ENCODE data around the gene NDUFS4. TPM values are rescaled to one million over a fixed set of nuclear protein-coding genes. Genes with fewer than 3 reads are reported as not detected.

Gene NDUFS4
- polyA plus RNA-seq, 1 donor from 2014 or later = 275 TPM

GRCh38 chr5:53714667-53715010, 154.2 kb downstream of the NDUFS4 start:
- no peaks in the 10 kb centered on the region for H4K20me1 ChIP-seq (ENCODE audit: insufficient read depth)
- no peak overlapping the region for H3K27ac ChIP-seq (ENCODE audit: low read length)
- no peaks in the 10 kb centered on the region for H3K27me3 ChIP-seq (ENCODE audit: insufficient read depth, low read depth, low read length)
- H3K36me3 ChIP-seq (ENCODE audit: insufficient read depth, low read length) = no peaks in the 10 kb centered on the region
- no peak overlapping the region for H3K9ac ChIP-seq (ENCODE audit: low read length)
- no peak overlapping the region for H3K4me2 ChIP-seq (ENCODE audit: low read length)
- H3K9me2 ChIP-seq (ENCODE audit: insufficient read depth, low read length) = no peaks in the 10 kb centered on the region
- H2AFZ ChIP-seq (ENCODE audit: low read depth, low read length) = no peak overlapping the region
- no peaks in the 10 kb centered on the region for H3K9me3 ChIP-seq (ENCODE audit: low read length)
- no peak overlapping the region for H3K4me3 ChIP-seq (ENCODE audit: low read length)
- no peaks in the 10 kb centered on the region for H3K79me2 ChIP-seq (replicated peaks; ENCODE audit: insufficient read depth, low read length)
- no peak for TF ChIP-seq SMC3 (conservative IDR thresholded peaks at IDR 0.05; ENCODE audit: poor library complexity)
- no peak for TF ChIP-seq TAF1 (IDR thresholded peaks at IDR 0.05; ENCODE audit: low read depth)
- no peak for TF ChIP-seq EP300 (conservative IDR thresholded peaks at IDR 0.05; ENCODE audit: poor library complexity, severe bottlenecking)
- no peak for TF ChIP-seq MXI1 (conservative IDR thresholded peaks at IDR 0.05; ENCODE audit: poor library complexity, severe bottlenecking)
- TF ChIP-seq POLR2AphosphoS5 (IDR thresholded peaks at IDR 0.05) = no peak
- TF ChIP-seq RAD21 (conservative IDR thresholded peaks at IDR 0.05) = no peak
- no peak for TF ChIP-seq CTCF (IDR thresholded peaks at IDR 0.05; ENCODE audit: poor library complexity, severe bottlenecking)
- TF ChIP-seq REST (IDR thresholded peaks at IDR 0.05; ENCODE audit: borderline replicate concordance) = no peak
- TF ChIP-seq EZH2 (IDR thresholded peaks at IDR 0.05; ENCODE audit: borderline replicate concordance, insufficient read depth, low read length, poor library complexity, severe bottlenecking) = no peak
- H3F3A ChIP-seq (ENCODE audit: insufficient read depth, low read length, poor library complexity, severe bottlenecking) = no peaks in the 10 kb centered on the region

- Histone ChIP-seq H3K9ac (ENCODE audit: low read length) (no peak overlapping the region), H3K4me2 (ENCODE audit: low read length) (no peak overlapping the region), H3K9me3 (ENCODE audit: low read length) (no peaks in the 10 kb centered on the region), H2AFZ (ENCODE audit: low read depth, low read length) (no peak overlapping the region), H4K20me1 (ENCODE audit: insufficient read depth) (no peaks in the 10 kb centered on the region), H3K36me3 (ENCODE audit: insufficient read depth, low read length) (no peaks in the 10 kb centered on the region), H3F3A (ENCODE audit: insufficient read depth, low read length, poor library complexity, severe bottlenecking) (no peaks in the 10 kb centered on the region), H3K27me3 (ENCODE audit: insufficient read depth, low read depth, low read length) (no peaks in the 10 kb centered on the region), H3K9me2 (ENCODE audit: insufficient read depth, low read length) (no peaks in the 10 kb centered on the region), H3K27ac (ENCODE audit: low read length) (no peak overlapping the region), H3K79me2 (replicated peaks; ENCODE audit: insufficient read depth, low read length) (no peaks in the 10 kb centered on the region), H3K4me3 (ENCODE audit: low read length) (no peak overlapping the region)
- no peak for TF ChIP-seq MXI1 (conservative IDR thresholded peaks at IDR 0.05; ENCODE audit: poor library complexity, severe bottlenecking)
Measured at GRCh38 chr5:53726121-53726520, 165.7 kb downstream of the NDUFS4 start.

GRCh38 chr5:53730943-53731342, 170.5 kb downstream of the NDUFS4 start:
- TF ChIP-seq RAD21 (conservative IDR thresholded peaks at IDR 0.05) (no peak), REST (IDR thresholded peaks at IDR 0.05; ENCODE audit: borderline replicate concordance) (no peak)
- H3K79me2 ChIP-seq (replicated peaks; ENCODE audit: insufficient read depth, low read length) = no peaks in the 10 kb centered on the region

More at GRCh38 chr5:53730943-53731342, 170.5 kb downstream of the NDUFS4 start:
- H2AFZ ChIP-seq (ENCODE audit: low read depth, low read length) = no peak overlapping the region
- no peaks in the 10 kb centered on the region for H4K20me1 ChIP-seq (ENCODE audit: insufficient read depth)
- H3K9ac ChIP-seq (ENCODE audit: low read length) = no peak overlapping the region
- no peak overlapping the region for H3K4me3 ChIP-seq (ENCODE audit: low read length)
- H3K9me3 ChIP-seq (ENCODE audit: low read length) = no peaks in the 10 kb centered on the region
- H3K9me2 ChIP-seq (ENCODE audit: insufficient read depth, low read length) = no peaks in the 10 kb centered on the region
- H3K27ac ChIP-seq (ENCODE audit: low read length) = no peak overlapping the region
- no peak overlapping the region for H3K4me2 ChIP-seq (ENCODE audit: low read length)
- no peaks in the 10 kb centered on the region for H3K27me3 ChIP-seq (ENCODE audit: insufficient read depth, low read depth, low read length)
- H3F3A ChIP-seq (ENCODE audit: insufficient read depth, low read length, poor library complexity, severe bottlenecking) = no peaks in the 10 kb centered on the region
- no peaks in the 10 kb centered on the region for H3K36me3 ChIP-seq (ENCODE audit: insufficient read depth, low read length)

All from neural cell (in vitro differentiated cells).